K562 (cell line): ENCODE data around the gene RINT1. TPM values are rescaled to one million over a fixed set of nuclear protein-coding genes. Genes with fewer than 3 reads are reported as not detected.

ENCODE experiments used
- ATAC-seq: fragments of 200-7000 bp; cut with Tn5 transposase; 3 replicates; pipeline ENCODE4 v1.9.1; 2020; ENCODE audit warnings: moderate library complexity
- BruUV-seq: library from RNA; stranded (reverse); fragments of 400-500 nt; replicated peaks from 2 replicates; lab custom pipeline; 2021; lab: Mats Ljungman, UMichigan
- CTCF ChIA-PET: fragments of 300-600 bp; formaldehyde crosslinking; extraction: SDS; loops from one replicate; lab custom pipeline; 2021; ENCODE audit warnings: low intra/inter-chr PET ratio; lab: Yijun Ruan, JAX
- POLR2A ChIA-PET: fragments of 300-600, 350-650 bp; sonication (Branson Sonifier 250); formaldehyde crosslinking; extraction: SDS; loops from one replicate; lab custom pipeline; 2021; ENCODE audit warnings: antibody characterized with exemption, inconsistent platforms; lab: Yijun Ruan, JAX
- DNase-seq, 4 experiments: peaks; one replicate each; pipeline versions ENCODE4 v3.0.0 to v3.0.0-alpha.2; 2011 to 2018; ENCODE audit warnings: low spot score in 3 of 4, mixed read lengths in 3 of 4; ENCODE audit errors: extremely low read depth in 1 of 4
- FAIRE-seq: peaks from 2 replicates; lab custom pipeline; 2011; peaks lifted over from hg19 to GRCh38; lab: Jason Lieb, UNC
- H2AFZ ChIP-seq: 2 replicates; pipeline ENCODE4 v1.6.0; 2011; ENCODE audit warnings: low read depth, low read length, control low read depth, inconsistent platforms
- H3K27ac ChIP-seq: fragments of 200-600 bp; 3 replicates; pipeline ENCODE4 v1.8.0; 2011; ENCODE audit warnings: low read depth, mild to moderate bottlenecking, control low read depth, inconsistent platforms, low read length, moderate library complexity, mixed read lengths; ENCODE audit errors: extremely low read depth
- H3K27me3 ChIP-seq, 2 experiments: fragments of 300-600 bp in 1 of 2; 2 replicates in 1 of 2; 3 replicates in 1 of 2; pipeline versions ENCODE4 v1.6.0 to v1.8.0; 2011; ENCODE audit warnings: inconsistent platforms in 2 of 2, low read length in 2 of 2, mild to moderate bottlenecking in 1 of 2, mixed read lengths in 1 of 2, moderate library complexity in 1 of 2; ENCODE audit not compliant: control insufficient read depth in 2 of 2, insufficient read depth in 2 of 2
- H3K36me3 ChIP-seq: fragments of 300-600 bp; 3 replicates; pipeline ENCODE4 v1.8.0; 2011; ENCODE audit warnings: mild to moderate bottlenecking, low read length, inconsistent platforms; ENCODE audit not compliant: control insufficient read depth, insufficient read depth
- H3K4me1 ChIP-seq, 2 experiments: fragments of 200-600 bp in 1 of 2; replicated peaks in 1 of 2; 2 replicates in 1 of 2; 3 replicates in 1 of 2; pipeline versions ENCODE4 v1.5.1 to v1.8.0; 2011; ENCODE audit warnings: inconsistent platforms in 2 of 2, low read length in 2 of 2, mild to moderate bottlenecking in 1 of 2, mixed read lengths in 1 of 2, moderate library complexity in 1 of 2; ENCODE audit not compliant: control insufficient read depth in 2 of 2, insufficient read depth in 2 of 2
- H3K4me2 ChIP-seq: 2 replicates; pipeline ENCODE4 v1.6.1; 2011; ENCODE audit warnings: low read length, control low read depth, inconsistent platforms, mixed read lengths; ENCODE audit not compliant: insufficient read depth
- H3K4me3 ChIP-seq: fragments of 200-600 bp; sonication (generic), shearing (Covaris generic); 2 replicates; pipeline ENCODE4 v1.5.1; 2016; ENCODE audit warnings: control low read depth, inconsistent platforms
- H3K79me2 ChIP-seq: fragments of 200-600 bp; 3 replicates; pipeline ENCODE4 v1.8.0; 2011; ENCODE audit warnings: low read length, inconsistent platforms; ENCODE audit not compliant: control insufficient read depth, insufficient read depth
- H3K9ac ChIP-seq, 2 experiments: 2 replicates each; pipeline versions ENCODE4 v1.6.0 to v1.6.1; 2011; ENCODE audit warnings: low read depth in 2 of 2, low read length in 2 of 2, control low read depth in 1 of 2, inconsistent platforms in 1 of 2, mild to moderate bottlenecking in 1 of 2, mixed read lengths in 1 of 2; ENCODE audit not compliant: insufficient read depth in 1 of 2
- H3K9me1 ChIP-seq: one replicate; pipeline ENCODE4 v1.6.0; 2011; ENCODE audit warnings: inconsistent platforms, mild to moderate bottlenecking, low read length, moderate library complexity; ENCODE audit not compliant: control insufficient read depth, insufficient read depth
- H3K9me3 ChIP-seq: replicated peaks from 2 replicates; pipeline ENCODE4 v1.5.1; 2011; ENCODE audit warnings: low read depth, low read length, inconsistent platforms; ENCODE audit not compliant: control insufficient read depth, insufficient read depth
- H4K20me1 ChIP-seq: replicated peaks from 2 replicates; pipeline ENCODE4 v1.6.1; 2011; ENCODE audit warnings: low read length, inconsistent platforms, mixed read lengths; ENCODE audit not compliant: control insufficient read depth, insufficient read depth
- BDP1 ChIP-seq: IDR thresholded peaks from 3 replicates; pipeline ENCODE4 v1.6.1; 2011; ENCODE audit not compliant: insufficient read length, insufficient read depth
- HMG20A ChIP-seq: fragments of 450-650 bp; formaldehyde crosslinking; conservative IDR thresholded peaks from 2 replicates; pipeline ENCODE4 v1.4.0; 2020; ENCODE audit warnings: mild to moderate bottlenecking, mixed read lengths
- ILK ChIP-seq: fragments of 450-650 bp; IDR thresholded peaks from 2 replicates; pipeline ENCODE4 v1.6.1; 2016; ENCODE audit warnings: missing genetic modification characterization, low read depth, mild to moderate bottlenecking, missing compliant biosample characterization, moderate library complexity, borderline replicate concordance
- NR1H2 ChIP-seq: sonication (generic); formaldehyde crosslinking; IDR thresholded peaks from 2 replicates; pipeline ENCODE4 v1.4.0; 2020; ENCODE audit warnings: mild to moderate bottlenecking, missing genetic modification reagents
- POLR3G ChIP-seq: IDR thresholded peaks from 2 replicates; pipeline ENCODE4 v1.6.1; 2011; ENCODE audit not compliant: insufficient read length, insufficient replicate concordance; ENCODE audit errors: extremely low read depth
- SMARCA4 ChIP-seq: fragments of 450-650 bp; IDR thresholded peaks from 2 replicates; pipeline ENCODE4 v1.6.1; 2016
- ZFP1 ChIP-seq: fragments of 450-650 bp; formaldehyde crosslinking; IDR thresholded peaks from 2 replicates; pipeline ENCODE4 v1.4.0; 2020; ENCODE audit warnings: mild to moderate bottlenecking, mixed read lengths
- ZFPM2 ChIP-seq: fragments of 250-450 bp; sonication (Bioruptor Pico); IDR thresholded peaks from 2 replicates; pipeline ENCODE4 v1.5.1; 2022; ENCODE audit warnings: mild to moderate bottlenecking
- ZNF133 ChIP-seq: fragments of 250-450 bp; sonication (Bioruptor Pico); IDR thresholded peaks from 2 replicates; pipeline ENCODE4 v1.4.0; 2020; ENCODE audit warnings: mild to moderate bottlenecking
- ZNF184 ChIP-seq: sonication (generic); formaldehyde crosslinking; IDR thresholded peaks from 2 replicates; pipeline ENCODE4 v1.5.0; 2020; ENCODE audit warnings: missing genetic modification reagents
- ZNF311 ChIP-seq: fragments of 250-450 bp; sonication (Bioruptor Pico); IDR thresholded peaks from 2 replicates; pipeline ENCODE4 v1.4.0; 2020; ENCODE audit warnings: mild to moderate bottlenecking, moderate library complexity
- ZNF354B ChIP-seq: fragments of 250-450 bp; sonication (Bioruptor Pico); IDR thresholded peaks from 2 replicates; pipeline ENCODE4 v1.4.0; 2020
- ZNF445 ChIP-seq: fragments of 250-450 bp; sonication (Bioruptor Pico); IDR thresholded peaks from 2 replicates; pipeline ENCODE4 v1.4.0; 2020; ENCODE audit warnings: low read depth, mild to moderate bottlenecking, moderate library complexity
- whole genome bisulfite sequencing: fragments of 100-300 bp; shearing (Covaris generic); methylation state at CpG from one replicate; pipeline ENCODE4 v1.1.6; 2016; ENCODE audit warnings: low coverage, mixed read lengths; ENCODE audit not compliant: insufficient coverage; ENCODE audit errors: missing lambda C conversion rate; 5-methylcytosine and 5-hydroxymethylcytosine counted together
- in situ Hi-C: fragments of 300-500 bp; cut with MboI; formaldehyde crosslinking; loops from 4 replicates; pipeline ENCODE4 v1.15.0; 2018; ENCODE audit warnings: inconsistent platforms, mixed read lengths
- intact Hi-C: fragments of 100-400 bp; cut with micrococcal nuclease; formaldehyde crosslinking; loops from 2 replicates; pipeline ENCODE4 v1.14.2; 2022
- polyA plus RNA-seq, 8 experiments: library from polyadenylated mRNA; depleted of rRNA in 4 of 8; stranded (reverse) in 5 of 8; unstranded in 3 of 8; fragments of >200 nt; fragmentation: Nextera tagmentation in 2 of 8; fragmentation: Illumina TruSeq in 1 of 8; extraction: Ambion mirVana in 2 of 8; extraction: Trizol in 1 of 8; gene quantifications; 2 replicates each; pipeline versions ENCODE4 v1.2.1 to v1.2.3, GENCODE V29; 2011 to 2014; ENCODE audit warnings: inconsistent platforms in 1 of 8, missing spikeins in 1 of 8
- total RNA-seq, 7 experiments: library from RNA; depleted of rRNA in 6 of 7; stranded (reverse); fragments of >200 nt in 6 of 7; fragmentation: Illumina TruSeq in 2 of 7; extraction: Trizol in 2 of 7; gene quantifications; 2 replicates each; pipeline versions ENCODE4 v1.2.1 to v1.2.3, GENCODE V29; 2011 to 2021; ENCODE audit warnings: low replicate concordance in 1 of 7
- TF ChIP-seq, protein P1 (sequence below): sonication (generic); formaldehyde crosslinking; IDR thresholded peaks from 2 replicates; pipeline ENCODE4 v1.8.0; 2022; ENCODE audit warnings: missing genetic modification reagents, mild to moderate bottlenecking, borderline replicate concordance
- TF ChIP-seq, protein P2 (sequence below): sonication (generic); formaldehyde crosslinking; IDR thresholded peaks from 2 replicates; pipeline ENCODE4 v1.8.1; 2023; ENCODE audit warnings: mild to moderate bottlenecking, missing genetic modification reagents, moderate library complexity

RINT1 gene
- total and polyA plus RNA-seq, 9 of the 15 experiments (the other 6 are each of a cell fraction or from before 2014, with no cell fraction given), result 21.3 to 74.3 (median 27.4) TPM

DNA sequence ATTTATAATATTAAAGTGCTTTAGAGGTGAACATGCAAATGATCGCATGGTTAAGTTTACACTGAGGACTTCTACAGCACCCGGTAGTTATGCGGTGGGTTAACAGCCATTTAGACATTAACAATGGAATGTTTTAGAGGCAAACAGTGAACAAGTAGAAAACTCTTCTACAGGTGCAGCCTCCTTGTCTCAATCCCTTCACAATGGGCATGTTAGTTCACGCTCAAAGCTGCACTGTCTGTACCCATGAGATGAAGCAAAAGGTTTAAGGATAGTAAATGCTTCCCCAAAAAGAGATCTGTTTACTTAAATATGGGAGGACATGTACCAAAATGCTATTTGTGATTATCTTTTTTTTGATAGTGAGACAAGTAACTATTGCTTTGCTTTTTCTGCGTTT is 35.0 kb upstream of the RINT1 start:
- ChIA-PET POLR2A (interaction anchor here (0.6 kb wide), 1 partner anchor 104 kb away, joined by 3 read pairs; no protein-coding TSS in a partner anchor), CTCF (no interaction called here)
- ATAC-seq (no peak), FAIRE-seq (no peak), DNase-seq (no peak)
- Histone ChIP-seq H3K36me3 (peaks cover 79% of the 10 kb centered on the region), H3K9ac (no peak overlapping the region), H4K20me1 (no peaks in the 10 kb centered on the region), H3K9me3 (no peaks in the 10 kb centered on the region), H3K4me2 (no peak overlapping the region), H2AFZ (no peak overlapping the region), H3K27ac (no peak overlapping the region), H3K4me1 (no peaks in the 10 kb centered on the region), H3K79me2 (no peaks in the 10 kb centered on the region), H3K27me3 (no peaks in the 10 kb centered on the region), H3K4me3 (no peak overlapping the region), H3K9me1 (no peaks in the 10 kb centered on the region)
- no TSS peak for BruUV-seq
- WGBS, result 92% methylated on average over 5 of the region's 5 CpGs
- in situ Hi-C loops, result no loop called here
- intact Hi-C loops, result no loop called here
- TF ChIP-seq NR1H2 (CRISPR knock-in tag) (no peak), BDP1 (no peak)

DNA sequence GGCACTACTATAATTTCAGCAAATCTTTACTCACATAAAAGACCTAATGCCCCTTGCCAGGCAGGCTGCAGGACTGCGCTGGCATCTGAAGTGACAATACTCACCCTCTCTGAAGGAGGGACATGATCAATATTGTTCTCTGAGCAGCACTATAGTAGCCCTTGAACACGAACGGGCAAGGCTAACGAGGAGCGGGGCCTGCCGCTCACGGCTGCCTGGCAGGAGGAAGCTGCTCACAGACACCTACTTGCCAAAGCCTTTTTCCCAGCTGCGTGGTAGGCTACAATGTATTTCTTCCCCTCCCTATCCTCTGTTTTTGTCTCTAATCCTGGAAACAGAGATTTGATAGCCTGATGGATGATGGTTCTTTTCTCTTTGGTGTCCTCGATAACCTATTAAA is 29.8 kb upstream of the RINT1 start:
- DNase-seq (no peak), FAIRE-seq (no peak), ATAC-seq (no peak)
- no peak overlapping the region for H3K27ac ChIP-seq
- H3K9me1 ChIP-seq, result no peaks in the 10 kb centered on the region
- intact Hi-C loops, result no loop called here
- H3K4me1 ChIP-seq, result no peaks in the 10 kb centered on the region
- H3K4me2 ChIP-seq, result no peak overlapping the region
- H3K36me3 ChIP-seq, result peaks cover 90% of the 10 kb centered on the region
- H4K20me1 ChIP-seq, result no peaks in the 10 kb centered on the region
- H3K9me3 ChIP-seq, result no peaks in the 10 kb centered on the region
- no peak overlapping the region for H3K9ac ChIP-seq
- WGBS, result 99% methylated on average over 9 of the region's 9 CpGs
- ChIA-PET CTCF (no interaction called here), POLR2A (interaction anchor here (0.6 to 1.2 kb wide), 3 partner anchors 17 to 35 kb away, joined by 3 to 5 read pairs (median 3); no protein-coding TSS in a partner anchor)
- in situ Hi-C loops, result no loop called here
- no peaks in the 10 kb centered on the region; the same call in 2 of the 3 replicates for H3K79me2 ChIP-seq
- no peak overlapping the region for H2AFZ ChIP-seq
- H3K4me3 ChIP-seq, result no peak overlapping the region
- H3K27me3 ChIP-seq, result no peaks in the 10 kb centered on the region
- BruUV-seq, result no TSS peak
- TF ChIP-seq ZNF184 (no peak), POLR3G (no peak), SMARCA4 (no peak), HMG20A (CRISPR knock-in tag) (no peak), ILK (tag) (no peak), ZNF445 (CRISPR knock-in tag) (no peak), ZFP1 (no peak), ZFPM2 (no peak), ZNF133 (no peak), ZNF354B (CRISPR knock-in tag) (no peak), ZNF311 (CRISPR knock-in tag) (no peak)
- TF ChIP-seq, protein P1, sequence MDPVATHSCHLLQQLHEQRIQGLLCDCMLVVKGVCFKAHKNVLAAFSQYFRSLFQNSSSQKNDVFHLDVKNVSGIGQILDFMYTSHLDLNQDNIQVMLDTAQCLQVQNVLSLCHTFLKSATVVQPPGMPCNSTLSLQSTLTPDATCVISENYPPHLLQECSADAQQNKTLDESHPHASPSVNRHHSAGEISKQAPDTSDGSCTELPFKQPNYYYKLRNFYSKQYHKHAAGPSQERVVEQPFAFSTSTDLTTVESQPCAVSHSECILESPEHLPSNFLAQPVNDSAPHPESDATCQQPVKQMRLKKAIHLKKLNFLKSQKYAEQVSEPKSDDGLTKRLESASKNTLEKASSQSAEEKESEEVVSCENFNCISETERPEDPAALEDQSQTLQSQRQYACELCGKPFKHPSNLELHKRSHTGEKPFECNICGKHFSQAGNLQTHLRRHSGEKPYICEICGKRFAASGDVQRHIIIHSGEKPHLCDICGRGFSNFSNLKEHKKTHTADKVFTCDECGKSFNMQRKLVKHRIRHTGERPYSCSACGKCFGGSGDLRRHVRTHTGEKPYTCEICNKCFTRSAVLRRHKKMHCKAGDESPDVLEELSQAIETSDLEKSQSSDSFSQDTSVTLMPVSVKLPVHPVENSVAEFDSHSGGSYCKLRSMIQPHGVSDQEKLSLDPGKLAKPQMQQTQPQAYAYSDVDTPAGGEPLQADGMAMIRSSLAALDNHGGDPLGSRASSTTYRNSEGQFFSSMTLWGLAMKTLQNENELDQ (CRISPR knock-in tag), result no peak
- TF ChIP-seq, protein P2, sequence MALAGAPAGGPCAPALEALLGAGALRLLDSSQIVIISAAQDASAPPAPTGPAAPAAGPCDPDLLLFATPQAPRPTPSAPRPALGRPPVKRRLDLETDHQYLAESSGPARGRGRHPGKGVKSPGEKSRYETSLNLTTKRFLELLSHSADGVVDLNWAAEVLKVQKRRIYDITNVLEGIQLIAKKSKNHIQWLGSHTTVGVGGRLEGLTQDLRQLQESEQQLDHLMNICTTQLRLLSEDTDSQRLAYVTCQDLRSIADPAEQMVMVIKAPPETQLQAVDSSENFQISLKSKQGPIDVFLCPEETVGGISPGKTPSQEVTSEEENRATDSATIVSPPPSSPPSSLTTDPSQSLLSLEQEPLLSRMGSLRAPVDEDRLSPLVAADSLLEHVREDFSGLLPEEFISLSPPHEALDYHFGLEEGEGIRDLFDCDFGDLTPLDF (CRISPR knock-in tag), result no peak
